PC-3 (cell line): ENCODE results near the gene EXOC2. TPM values are rescaled to one million over a fixed set of nuclear protein-coding genes. Genes with fewer than 3 reads are reported as not detected.

Source experiments
- ATAC-seq: fragments of 200-7000 bp; cut with Tn5 transposase; 2 replicates; pipeline ENCODE4 v1.9.1; 2020; ENCODE audit warnings: mild to moderate bottlenecking, moderate library complexity
- BruUV-seq: library from RNA; stranded (reverse); fragments of 400-500 nt; replicated peaks from 2 replicates; lab custom pipeline; 2021; lab: Mats Ljungman, UMichigan
- CTCF ChIA-PET: fragments of 300-600 bp; sonication (Branson Sonifier 250); formaldehyde crosslinking; loops from one replicate; lab custom pipeline; 2022; ENCODE audit warnings: antibody characterized with exemption; lab: Charles Lee
- POLR2A ChIA-PET: fragments of 300-600 bp; sonication (Branson Sonifier 250); formaldehyde crosslinking; loops from one replicate; lab custom pipeline; 2022; ENCODE audit warnings: antibody characterized with exemption; ENCODE audit not compliant: unreplicated experiment; lab: Charles Lee
- DNase-seq: peaks from one replicate; pipeline ENCODE4 v3.0.0-alpha.2; 2015
- H2AFZ ChIP-seq: fragments of 300-600 bp; sonication (generic); 2 replicates; pipeline ENCODE4 v1.6.0; 2016; ENCODE audit warnings: antibody characterized with exemption, low read length
- H3F3A ChIP-seq: fragments of 300-600 bp; sonication (generic); one replicate; pipeline ENCODE4 v1.6.0; 2017; ENCODE audit warnings: antibody characterized with exemption, low read length, control low read depth, mild to moderate bottlenecking; ENCODE audit not compliant: unreplicated experiment
- H3K27ac ChIP-seq: fragments of 300-600 bp; sonication (generic); 2 replicates; pipeline ENCODE4 v1.5.1; 2016; ENCODE audit warnings: mild to moderate bottlenecking, low read length
- H3K27me3 ChIP-seq: fragments of 300-600 bp; sonication (generic); 2 replicates; pipeline ENCODE4 v1.6.1; 2016; ENCODE audit warnings: low read length, mixed read lengths
- H3K36me3 ChIP-seq: fragments of 300-600 bp; sonication (generic); 2 replicates; pipeline ENCODE4 v1.6.1; 2016; ENCODE audit warnings: low read depth, mixed run types, low read length, mixed read lengths
- H3K4me1 ChIP-seq: fragments of 300-600 bp; sonication (generic); 2 replicates; pipeline ENCODE4 v1.5.1; 2016; ENCODE audit warnings: low read length; ENCODE audit not compliant: insufficient read depth
- H3K4me2 ChIP-seq: fragments of 300-600 bp; sonication (generic); 2 replicates; pipeline ENCODE4 v1.6.0; 2016; ENCODE audit warnings: low read length
- H3K4me3 ChIP-seq: fragments of 300-600 bp; sonication (generic); 2 replicates; pipeline ENCODE4 v1.5.1; 2016; ENCODE audit warnings: mild to moderate bottlenecking, low read length, mixed read lengths
- H3K79me2 ChIP-seq: fragments of 300-600 bp; sonication (generic); 2 replicates; pipeline ENCODE4 v1.6.1; 2017; ENCODE audit warnings: low read length, mixed read lengths
- H3K9ac ChIP-seq: fragments of 300-600 bp; sonication (generic); 2 replicates; pipeline ENCODE4 v1.6.0; 2016; ENCODE audit warnings: mild to moderate bottlenecking, low read length
- H3K9me2 ChIP-seq: fragments of 300-600 bp; sonication (generic); replicated peaks from 2 replicates; pipeline ENCODE4 v1.6.1; 2016; ENCODE audit warnings: mixed run types, low read length, mixed read lengths
- H3K9me3 ChIP-seq: fragments of 300-600 bp; sonication (generic); 2 replicates; pipeline ENCODE4 v1.6.1; 2016; ENCODE audit warnings: low read length, mixed read lengths
- H4K20me1 ChIP-seq: fragments of 300-600 bp; sonication (generic); 2 replicates; pipeline ENCODE4 v1.6.1; 2016; ENCODE audit warnings: low read length, mixed read lengths
- EZH2 ChIP-seq: fragments of 300-600 bp; sonication (generic); IDR thresholded peaks from one replicate; pipeline ENCODE4 v1.6.1; 2017; ENCODE audit warnings: antibody characterized with exemption, mild to moderate bottlenecking, low read length; ENCODE audit not compliant: unreplicated experiment
- EZH2phosphoT487 ChIP-seq: fragments of 300-600 bp; sonication (generic); IDR thresholded peaks from 2 replicates; pipeline ENCODE4 v1.6.1; 2018; ENCODE audit warnings: mild to moderate bottlenecking, antibody characterized with exemption, low read length, borderline replicate concordance
- intact Hi-C: fragments of 100-400 bp; cut with micrococcal nuclease; formaldehyde crosslinking; loops from 2 replicates; pipeline ENCODE4 v1.9.0; 2023
- total RNA-seq: library from RNA; depleted of rRNA; stranded (reverse); fragments of >200 nt; gene quantifications from 2 replicates; pipeline ENCODE4 v1.2.3, GENCODE V29; 2014
- TF ChIP-seq, protein P1 (sequence below): fragments of 300-600 bp; sonication (generic); conservative IDR thresholded peaks from 2 replicates; pipeline ENCODE4 v1.5.1; 2017; ENCODE audit warnings: antibody characterized with exemption, low read depth, mild to moderate bottlenecking, low read length

The EXOC2 gene
- total RNA-seq, 1 experiment from 2014 or later, result 27.7 TPM

DNA sequence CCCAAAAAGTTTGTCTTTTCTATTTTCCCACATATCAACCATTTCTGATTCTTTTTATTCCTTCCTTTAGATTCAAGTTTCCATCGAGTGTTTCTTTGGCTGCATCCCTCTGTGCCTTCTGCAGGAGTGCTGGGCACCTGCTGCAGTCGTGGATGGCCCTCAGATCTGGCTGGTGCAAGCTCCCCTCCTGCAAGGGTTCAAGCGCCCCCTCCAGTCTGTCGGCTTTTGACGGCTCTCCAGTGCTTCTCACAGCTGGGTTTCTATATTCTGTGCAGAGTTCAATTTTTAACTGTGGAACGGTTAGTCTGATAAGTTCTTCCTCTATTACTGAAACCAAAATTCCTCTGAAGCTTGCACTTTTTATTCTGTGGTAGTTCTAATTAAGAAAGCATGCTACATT is 168.1 kb downstream of the EXOC2 start:
- ChIA-PET CTCF (no interaction called here), POLR2A (no interaction called here)
- H3K27ac ChIP-seq, result no peak overlapping the region
- H3K9me3 ChIP-seq, result 0 out of 2 replicates have a peak, but pooled peaks cover 4% of the 10 kb centered on the region
- no peaks in the 10 kb centered on the region for H3K9me2 ChIP-seq
- no peak overlapping the region for H3K4me2 ChIP-seq
- no peaks in the 10 kb centered on the region for H3F3A ChIP-seq
- DNase-seq (no peak), ATAC-seq (no peak)
- H3K9ac ChIP-seq, result no peak overlapping the region
- intact Hi-C loops, result no loop called here
- H4K20me1 ChIP-seq, result no peaks in the 10 kb centered on the region
- H3K27me3 ChIP-seq, result no peaks in the 10 kb centered on the region
- BruUV-seq, result no TSS peak
- no peak for TF ChIP-seq EZH2
- H3K36me3 ChIP-seq, result peaks cover 26% of the 10 kb centered on the region
- no peaks in the 10 kb centered on the region for H3K4me1 ChIP-seq
- no peaks in the 10 kb centered on the region for H3K79me2 ChIP-seq
- H2AFZ ChIP-seq, result no peak overlapping the region
- H3K4me3 ChIP-seq, result no peak overlapping the region

DNA sequence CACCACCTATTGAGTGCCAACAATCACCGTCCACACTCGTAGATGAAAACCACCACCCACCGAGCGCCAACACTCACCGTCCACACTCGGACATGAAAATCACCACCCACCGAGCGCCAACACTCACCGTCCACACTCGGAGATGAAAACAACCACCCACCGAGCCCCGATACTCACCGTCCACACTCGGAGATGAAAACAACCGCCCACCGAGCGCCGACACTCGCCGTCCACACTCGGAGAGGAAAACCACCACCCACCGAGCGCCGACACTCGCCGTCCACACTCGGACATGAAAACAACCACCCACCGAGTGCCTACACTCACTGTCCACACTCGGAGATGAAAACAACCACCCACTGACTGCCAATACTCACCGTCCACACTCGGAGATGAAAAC is 172.1 kb downstream of the EXOC2 start:
- ChIA-PET POLR2A (no interaction called here), CTCF (no interaction called here)
- Histone ChIP-seq H3K27me3 (no peaks in the 10 kb centered on the region), H3K9me3 (0 out of 2 replicates have a peak, but pooled peaks cover 4% of the 10 kb centered on the region), H3K9me2 (no peaks in the 10 kb centered on the region), H3F3A (no peaks in the 10 kb centered on the region), H3K9ac (no peak overlapping the region), H2AFZ (no peak overlapping the region), H3K4me2 (no peak overlapping the region), H3K4me3 (no peak overlapping the region), H3K27ac (no peak overlapping the region), H3K36me3 (peaks cover 21% of the 10 kb centered on the region), H4K20me1 (no peaks in the 10 kb centered on the region), H3K79me2 (no peaks in the 10 kb centered on the region), H3K4me1 (no peaks in the 10 kb centered on the region)
- intact Hi-C loops, result no loop called here
- BruUV-seq, result no TSS peak
- ATAC-seq (no peak), DNase-seq (no peak)
- TF ChIP-seq, protein P1, sequence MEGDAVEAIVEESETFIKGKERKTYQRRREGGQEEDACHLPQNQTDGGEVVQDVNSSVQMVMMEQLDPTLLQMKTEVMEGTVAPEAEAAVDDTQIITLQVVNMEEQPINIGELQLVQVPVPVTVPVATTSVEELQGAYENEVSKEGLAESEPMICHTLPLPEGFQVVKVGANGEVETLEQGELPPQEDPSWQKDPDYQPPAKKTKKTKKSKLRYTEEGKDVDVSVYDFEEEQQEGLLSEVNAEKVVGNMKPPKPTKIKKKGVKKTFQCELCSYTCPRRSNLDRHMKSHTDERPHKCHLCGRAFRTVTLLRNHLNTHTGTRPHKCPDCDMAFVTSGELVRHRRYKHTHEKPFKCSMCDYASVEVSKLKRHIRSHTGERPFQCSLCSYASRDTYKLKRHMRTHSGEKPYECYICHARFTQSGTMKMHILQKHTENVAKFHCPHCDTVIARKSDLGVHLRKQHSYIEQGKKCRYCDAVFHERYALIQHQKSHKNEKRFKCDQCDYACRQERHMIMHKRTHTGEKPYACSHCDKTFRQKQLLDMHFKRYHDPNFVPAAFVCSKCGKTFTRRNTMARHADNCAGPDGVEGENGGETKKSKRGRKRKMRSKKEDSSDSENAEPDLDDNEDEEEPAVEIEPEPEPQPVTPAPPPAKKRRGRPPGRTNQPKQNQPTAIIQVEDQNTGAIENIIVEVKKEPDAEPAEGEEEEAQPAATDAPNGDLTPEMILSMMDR, result no peak
- TF ChIP-seq EZH2 (no peak), EZH2phosphoT487 (no peak)

DNA sequence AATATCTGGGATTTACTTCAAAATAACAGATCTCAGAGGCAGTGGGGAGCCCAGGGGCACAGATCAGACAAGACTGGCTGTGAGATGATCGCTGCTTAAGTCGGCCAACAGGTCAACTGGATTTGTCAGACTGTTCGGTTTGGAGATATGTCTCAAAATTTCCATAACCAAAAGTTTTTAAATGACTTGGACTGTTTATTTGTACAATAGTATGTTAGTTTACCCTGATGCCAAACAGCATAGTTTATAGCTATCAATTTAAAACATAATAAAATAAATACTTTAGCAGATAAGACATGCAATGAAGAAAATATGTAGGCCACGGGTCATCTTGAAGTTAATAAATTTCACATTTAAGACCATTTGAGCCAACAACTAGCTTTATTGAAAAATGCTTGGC is 174.7 kb downstream of the EXOC2 start:
- intact Hi-C loops, result no loop called here
- ATAC-seq, result no peak
- Histone ChIP-seq H4K20me1 (no peaks in the 10 kb centered on the region), H3K79me2 (no peaks in the 10 kb centered on the region), H3F3A (no peaks in the 10 kb centered on the region), H3K27ac (no peak overlapping the region), H3K9me2 (no peaks in the 10 kb centered on the region), H3K27me3 (no peaks in the 10 kb centered on the region), H3K4me3 (no peak overlapping the region), H3K9ac (no peak overlapping the region), H2AFZ (no peak overlapping the region), H3K4me1 (no peaks in the 10 kb centered on the region), H3K9me3 (0 out of 2 replicates have a peak, but pooled peaks cover 4% of the 10 kb centered on the region), H3K36me3 (peaks cover 21% of the 10 kb centered on the region), H3K4me2 (no peak overlapping the region)
- ChIA-PET POLR2A (interaction anchor here (0.6 kb wide), 1 partner anchor 34 kb away, joined by 3 read pairs; no protein-coding TSS in a partner anchor), CTCF (no interaction called here)
- no peak for DNase-seq
- TF ChIP-seq EZH2, result no peak
- TF ChIP-seq, protein P1, result no peak
- TF ChIP-seq EZH2phosphoT487, result no peak
- no TSS peak for BruUV-seq
